RWPE2 (cell line): ENCODE measurements around the gene SPINT1.

ENCODE experiments used
- ATAC-seq: fragments of 200-7000 bp; cut with Tn5 transposase; 3 replicates; pipeline ENCODE4 v1.9.1; 2021; ENCODE audit warnings: low read depth
- DNase-seq: peaks from one replicate; pipeline ENCODE4 v3.0.0-alpha.2; 2020; ENCODE audit warnings: low spot score
- H3K27ac ChIP-seq: fragments of 450-650 bp; 2 replicates; pipeline ENCODE4 v1.5.1; 2017; ENCODE audit warnings: mild to moderate bottlenecking; ENCODE audit not compliant: poor library complexity, severe bottlenecking
- H3K27me3 ChIP-seq: fragments of 250-450 bp; sonication (Bioruptor Pico); 2 replicates; pipeline ENCODE4 v1.5.1; 2021; ENCODE audit warnings: mild to moderate bottlenecking, moderate library complexity; ENCODE audit not compliant: insufficient read depth, poor library complexity, severe bottlenecking
- H3K36me3 ChIP-seq: fragments of 250-450 bp; sonication (Bioruptor Pico); 2 replicates; pipeline ENCODE4 v1.5.1; 2020; ENCODE audit warnings: low read depth, mild to moderate bottlenecking, moderate library complexity
- H3K4me1 ChIP-seq: fragments of 250-450 bp; sonication (Bioruptor Pico); 2 replicates; pipeline ENCODE4 v1.5.1; 2021; ENCODE audit warnings: mild to moderate bottlenecking, moderate library complexity; ENCODE audit not compliant: insufficient read depth, poor library complexity, severe bottlenecking
- H3K4me3 ChIP-seq: fragments of 250-450 bp; sonication (Bioruptor Pico); 2 replicates; pipeline ENCODE4 v1.5.1; 2021; ENCODE audit warnings: mild to moderate bottlenecking, moderate library complexity; ENCODE audit not compliant: severe bottlenecking
- H3K9me3 ChIP-seq: fragments of 250-450 bp; sonication (Bioruptor Pico); 2 replicates; pipeline ENCODE4 v1.5.1; 2021; ENCODE audit warnings: mild to moderate bottlenecking, moderate library complexity; ENCODE audit not compliant: severe bottlenecking
- TF ChIP-seq, protein P1 (sequence below): fragments of 450-650 bp; IDR thresholded peaks from one replicate; pipeline ENCODE4 v1.5.1; 2017; ENCODE audit warnings: mild to moderate bottlenecking, moderate library complexity; ENCODE audit not compliant: poor library complexity, severe bottlenecking

SPINT1 gene

DNA sequence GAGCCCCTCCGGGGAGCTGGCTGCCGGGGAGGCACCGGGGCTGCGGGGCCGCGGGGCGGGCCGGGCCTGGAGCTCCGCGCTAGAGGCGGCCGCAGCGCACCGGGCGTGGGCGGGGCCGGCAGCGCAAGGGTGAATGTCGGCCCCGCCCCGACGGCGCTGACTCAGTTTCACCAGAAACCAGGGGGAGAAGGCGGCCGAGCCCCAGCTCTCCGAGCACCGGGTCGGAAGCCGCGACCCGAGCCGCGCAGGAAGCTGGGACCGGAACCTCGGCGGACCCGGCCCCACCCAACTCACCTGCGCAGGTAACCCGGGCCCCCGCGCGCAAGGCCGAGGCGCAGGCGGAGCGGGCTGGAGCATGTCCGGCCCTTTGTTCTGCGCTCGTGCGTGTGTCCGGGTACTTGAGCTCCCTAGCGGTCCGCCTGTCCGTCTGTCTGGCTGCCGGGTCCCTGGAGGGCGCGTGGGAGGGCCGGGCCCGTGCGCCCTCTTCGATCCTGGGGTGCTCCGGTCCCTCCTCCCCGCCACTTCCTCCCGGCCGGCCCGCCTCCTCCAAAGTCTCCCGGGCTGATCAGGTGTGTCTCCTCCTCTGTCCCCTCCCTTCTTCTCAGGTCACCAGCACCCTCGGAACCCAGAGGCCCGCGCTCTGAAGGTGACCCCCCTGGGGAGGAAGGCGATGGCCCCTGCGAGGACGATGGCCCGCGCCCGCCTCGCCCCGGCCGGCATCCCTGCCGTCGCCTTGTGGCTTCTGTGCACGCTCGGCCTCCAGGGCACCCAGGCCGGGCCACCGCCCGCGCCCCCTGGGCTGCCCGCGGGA is at the start of gene SPINT1:
Gene SPINT1, plus strand, starts transcription at position 164 of the 811 bp plus-strand sequence. Its CDS starts 507 bp downstream, at position 671.
- no peaks in the 10 kb centered on the region for H3K9me3 ChIP-seq
- ATAC-seq (peak; percentile 36), DNase-seq (peak; percentile 86)
- peak within 1 kb of the TSS; percentile 61 for H3K4me3 ChIP-seq
- TF ChIP-seq, protein P1, sequence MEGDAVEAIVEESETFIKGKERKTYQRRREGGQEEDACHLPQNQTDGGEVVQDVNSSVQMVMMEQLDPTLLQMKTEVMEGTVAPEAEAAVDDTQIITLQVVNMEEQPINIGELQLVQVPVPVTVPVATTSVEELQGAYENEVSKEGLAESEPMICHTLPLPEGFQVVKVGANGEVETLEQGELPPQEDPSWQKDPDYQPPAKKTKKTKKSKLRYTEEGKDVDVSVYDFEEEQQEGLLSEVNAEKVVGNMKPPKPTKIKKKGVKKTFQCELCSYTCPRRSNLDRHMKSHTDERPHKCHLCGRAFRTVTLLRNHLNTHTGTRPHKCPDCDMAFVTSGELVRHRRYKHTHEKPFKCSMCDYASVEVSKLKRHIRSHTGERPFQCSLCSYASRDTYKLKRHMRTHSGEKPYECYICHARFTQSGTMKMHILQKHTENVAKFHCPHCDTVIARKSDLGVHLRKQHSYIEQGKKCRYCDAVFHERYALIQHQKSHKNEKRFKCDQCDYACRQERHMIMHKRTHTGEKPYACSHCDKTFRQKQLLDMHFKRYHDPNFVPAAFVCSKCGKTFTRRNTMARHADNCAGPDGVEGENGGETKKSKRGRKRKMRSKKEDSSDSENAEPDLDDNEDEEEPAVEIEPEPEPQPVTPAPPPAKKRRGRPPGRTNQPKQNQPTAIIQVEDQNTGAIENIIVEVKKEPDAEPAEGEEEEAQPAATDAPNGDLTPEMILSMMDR: no peak
- H3K36me3 ChIP-seq: peaks cover 35% of the 10 kb centered on the region
- no peaks in the 10 kb centered on the region for H3K27me3 ChIP-seq
- H3K27ac ChIP-seq: peak within 1 kb of the TSS; percentile 90
- H3K4me1 ChIP-seq: peaks cover 24% of the 10 kb centered on the region

DNA sequence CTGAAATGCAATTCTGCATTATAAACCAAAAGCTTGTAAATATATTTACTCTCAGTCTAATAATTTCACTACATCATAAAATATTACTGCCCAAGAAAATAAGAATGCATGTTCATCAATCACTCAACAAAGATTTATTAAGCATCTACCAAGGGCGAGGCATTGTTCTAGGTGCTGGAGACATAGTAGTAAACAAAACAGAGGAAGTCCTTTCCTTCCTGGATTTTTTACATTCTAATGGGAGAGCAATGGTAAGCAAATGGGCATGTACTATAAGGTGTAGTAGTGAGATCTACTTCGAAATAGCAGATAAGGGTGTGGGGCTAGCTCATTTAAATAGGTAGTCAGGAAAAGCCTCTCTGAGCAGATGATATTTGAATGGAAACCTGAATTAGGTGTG is 47.8 kb upstream of the SPINT1 start:
- peak overlapping the region; percentile 29 for H3K27ac ChIP-seq
- no peak for ATAC-seq
- H3K4me1 ChIP-seq: peaks cover 43% of the 10 kb centered on the region

GRCh38 chr15:40796512-40796911 is 47.3 kb upstream of the SPINT1 start:
- H3K36me3 ChIP-seq: peaks cover 36% of the 10 kb centered on the region
- no peak for ATAC-seq
- H3K27ac ChIP-seq: peak overlapping the region; percentile 29
- no peaks in the 10 kb centered on the region for H3K27me3 ChIP-seq
- TF ChIP-seq, protein P1: no peak
- H3K4me1 ChIP-seq: peaks cover 41% of the 10 kb centered on the region
- no peak for DNase-seq
- no peaks in the 10 kb centered on the region for H3K9me3 ChIP-seq
- no peak overlapping the region for H3K4me3 ChIP-seq

More for the DNA sequence above, 47.8 kb upstream of the SPINT1 start:
- Histone ChIP-seq H3K36me3 (peaks cover 38% of the 10 kb centered on the region), H3K27me3 (no peaks in the 10 kb centered on the region), H3K9me3 (no peaks in the 10 kb centered on the region), H3K4me3 (no peak overlapping the region)
- TF ChIP-seq, protein P1: no peak
- DNase-seq: no peak

- no peaks in the 10 kb centered on the region for H3K27me3 ChIP-seq
- H3K4me1 ChIP-seq: peaks cover 23% of the 10 kb centered on the region
- ATAC-seq (no peak; the same call in 2 of the 3 replicates), DNase-seq (no peak)
- peaks cover 27% of the 10 kb centered on the region for H3K36me3 ChIP-seq
- TF ChIP-seq, protein P1: no peak
- no peaks in the 10 kb centered on the region for H3K9me3 ChIP-seq
- peak overlapping the region; percentile 24 for H3K27ac ChIP-seq
- H3K4me3 ChIP-seq: no peak overlapping the region
These were observed 44.3 kb upstream of the SPINT1 start for GRCh38 chr15:40799523-40799922.

DNA sequence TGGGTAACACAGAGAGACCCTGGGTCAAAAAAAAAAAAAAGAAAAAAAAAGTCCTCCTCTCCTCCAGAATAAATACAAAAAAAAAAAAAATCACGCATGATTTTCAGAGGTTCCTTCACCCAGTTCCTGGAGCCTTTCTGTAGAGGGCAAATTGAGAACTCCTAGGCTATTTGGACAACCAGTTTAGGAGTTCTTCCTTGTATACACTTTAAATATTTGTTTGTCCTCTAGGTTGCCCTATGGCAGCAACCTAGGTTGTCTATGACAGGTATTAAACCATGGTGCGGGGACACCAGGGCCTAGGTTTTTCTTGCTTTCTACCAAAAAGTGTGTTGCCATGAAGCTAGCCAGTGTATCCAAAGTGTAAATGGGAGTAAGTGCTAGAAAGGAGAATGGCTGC is 40.8 kb upstream of the SPINT1 start:
- Histone ChIP-seq H3K36me3 (peaks cover 24% of the 10 kb centered on the region), H3K4me1 (peaks cover 8% of the 10 kb centered on the region), H3K9me3 (no peaks in the 10 kb centered on the region), H3K27me3 (no peaks in the 10 kb centered on the region), H3K27ac (no peak overlapping the region), H3K4me3 (no peak overlapping the region)
- DNase-seq (no peak), ATAC-seq (no peak)
- TF ChIP-seq, protein P1: no peak
